T-helper 1 cell treated with Interleukin-12 subunit alpha and Interleukin-12 subunit beta and Interleukin-4 antibody, amounts not matched to agents 30 μg/mL and 1 μg/mL, for 36 hours (primary cell): ENCODE data around the gene RB1.
"Not testable (repeated sequence)": the region's sequence is repeated elsewhere in the genome, so short reads cannot be mapped to it uniquely, and the experiment has no call there.

Experiments used
- H3K27ac Mint-ChIP-seq: one replicate; pipeline ENCODE4 v1.8.0; 2021; ENCODE audit warnings: mild to moderate bottlenecking, mixed read lengths
- H3K27me3 Mint-ChIP-seq: one replicate; pipeline ENCODE4 v1.8.0; 2021; ENCODE audit warnings: low read depth, mixed read lengths
- H3K36me3 Mint-ChIP-seq: one replicate; pipeline ENCODE4 v1.8.0; 2021; ENCODE audit warnings: low read depth, mixed read lengths
- H3K4me1 Mint-ChIP-seq: one replicate; pipeline ENCODE4 v1.8.0; 2021; ENCODE audit warnings: low read depth, mixed read lengths
- H3K4me3 Mint-ChIP-seq: one replicate; pipeline ENCODE4 v1.8.0; 2021; ENCODE audit warnings: mild to moderate bottlenecking, moderate library complexity, mixed read lengths
- H3K9me3 Mint-ChIP-seq: one replicate; pipeline ENCODE4 v1.8.0; 2021; ENCODE audit warnings: mixed read lengths

Gene RB1

GRCh38 chr13:48316826-48317510 is 13.4 kb downstream of the RB1 start:
- peaks cover 7% of the 10 kb centered on the region for H3K9me3 Mint-ChIP-seq
- no peak overlapping the region for H3K27ac Mint-ChIP-seq
- H3K4me1 Mint-ChIP-seq, result peaks cover 16% of the 10 kb centered on the region
- peaks cover 46% of the 10 kb centered on the region for H3K36me3 Mint-ChIP-seq
- H3K27me3 Mint-ChIP-seq, result peaks cover 11% of the 10 kb centered on the region
- no peak overlapping the region for H3K4me3 Mint-ChIP-seq

GRCh38 chr13:48317511-48318376 is 14.2 kb downstream of the RB1 start:
- Mint-ChIP-seq H3K27me3 (peaks cover 12% of the 10 kb centered on the region), H3K4me3 (no peak overlapping the region), H3K27ac (no peak overlapping the region), H3K36me3 (peaks cover 50% of the 10 kb centered on the region), H3K9me3 (peaks cover 15% of the 10 kb centered on the region), H3K4me1 (peaks cover 16% of the 10 kb centered on the region)

- Mint-ChIP-seq H3K4me3 (no peak overlapping the region), H3K36me3 (peaks cover 45% of the 10 kb centered on the region), H3K9me3 (peaks cover 22% of the 10 kb centered on the region), H3K27me3 (peaks cover 12% of the 10 kb centered on the region), H3K4me1 (peaks cover 12% of the 10 kb centered on the region), H3K27ac (no peak overlapping the region)
Observed at GRCh38 chr13:48318377-48318811, 14.8 kb downstream of the RB1 start.

GRCh38 chr13:48318821-48319511 is 15.4 kb downstream of the RB1 start:
- Mint-ChIP-seq H3K36me3 (peaks cover 47% of the 10 kb centered on the region), H3K27me3 (peaks cover 12% of the 10 kb centered on the region), H3K4me3 (peak overlapping the region; percentile 82), H3K4me1 (peaks cover 12% of the 10 kb centered on the region), H3K9me3 (peaks cover 22% of the 10 kb centered on the region), H3K27ac (no peak overlapping the region)

GRCh38 chr13:48319531-48320398 is 16.2 kb downstream of the RB1 start:
- peaks cover 50% of the 10 kb centered on the region for H3K36me3 Mint-ChIP-seq
- H3K27ac Mint-ChIP-seq, result peak overlapping the region; percentile 13
- H3K9me3 Mint-ChIP-seq, result peaks cover 22% of the 10 kb centered on the region
- peaks cover 12% of the 10 kb centered on the region for H3K27me3 Mint-ChIP-seq
- peak overlapping the region; percentile 82 for H3K4me3 Mint-ChIP-seq
- peaks cover 14% of the 10 kb centered on the region for H3K4me1 Mint-ChIP-seq

GRCh38 chr13:48320399-48320790 is 16.8 kb downstream of the RB1 start:
- H3K36me3 Mint-ChIP-seq, result peaks cover 50% of the 10 kb centered on the region
- peaks cover 22% of the 10 kb centered on the region for H3K9me3 Mint-ChIP-seq
- H3K4me1 Mint-ChIP-seq, result peaks cover 14% of the 10 kb centered on the region
- H3K27me3 Mint-ChIP-seq, result peaks cover 12% of the 10 kb centered on the region
- no peak overlapping the region for H3K27ac Mint-ChIP-seq
- H3K4me3 Mint-ChIP-seq, result peak overlapping the region; percentile 82

GRCh38 chr13:48320891-48321510 is 17.4 kb downstream of the RB1 start:
- no peak overlapping the region for H3K27ac Mint-ChIP-seq
- H3K36me3 Mint-ChIP-seq, result peaks cover 46% of the 10 kb centered on the region
- peaks cover 12% of the 10 kb centered on the region for H3K27me3 Mint-ChIP-seq
- peaks cover 22% of the 10 kb centered on the region for H3K9me3 Mint-ChIP-seq
- peaks cover 14% of the 10 kb centered on the region for H3K4me1 Mint-ChIP-seq
- peak overlapping the region; percentile 82 for H3K4me3 Mint-ChIP-seq

- no peak overlapping the region for H3K4me3 Mint-ChIP-seq
- peaks cover 22% of the 10 kb centered on the region for H3K9me3 Mint-ChIP-seq
- no peak overlapping the region for H3K27ac Mint-ChIP-seq
- H3K27me3 Mint-ChIP-seq, result peaks cover 12% of the 10 kb centered on the region
- H3K36me3 Mint-ChIP-seq, result peaks cover 41% of the 10 kb centered on the region
- H3K4me1 Mint-ChIP-seq, result peaks cover 14% of the 10 kb centered on the region
Observed at GRCh38 chr13:48322294-48322693, 18.7 kb downstream of the RB1 start.

GRCh38 chr13:48333976-48334375 is 30.4 kb downstream of the RB1 start:
- no peak overlapping the region for H3K4me3 Mint-ChIP-seq
- H3K36me3 Mint-ChIP-seq, result peaks cover 22% of the 10 kb centered on the region
- no peaks in the 10 kb centered on the region for H3K9me3 Mint-ChIP-seq
- peaks cover 7% of the 10 kb centered on the region for H3K4me1 Mint-ChIP-seq
- H3K27me3 Mint-ChIP-seq, result no peaks in the 10 kb centered on the region
- no peak overlapping the region for H3K27ac Mint-ChIP-seq

- peaks cover 19% of the 10 kb centered on the region for H3K36me3 Mint-ChIP-seq
- peaks cover 7% of the 10 kb centered on the region for H3K4me1 Mint-ChIP-seq
Observed at GRCh38 chr13:48334534-48335127, 31.1 kb downstream of the RB1 start.

GRCh38 chr13:48339198-48339597 is 35.6 kb downstream of the RB1 start:
- H3K4me3 Mint-ChIP-seq, H3K27ac Mint-ChIP-seq, H3K27me3 Mint-ChIP-seq, H3K4me1 Mint-ChIP-seq, H3K9me3 Mint-ChIP-seq: not testable (repeated sequence)
- H3K36me3 Mint-ChIP-seq, result peaks cover 24% of the 10 kb centered on the region

More at GRCh38 chr13:48334534-48335127, 31.1 kb downstream of the RB1 start:
- Mint-ChIP-seq H3K27ac (no peak overlapping the region), H3K4me3 (no peak overlapping the region), H3K27me3 (no peaks in the 10 kb centered on the region), H3K9me3 (no peaks in the 10 kb centered on the region)

GRCh38 chr13:48344264-48344663 is 40.7 kb downstream of the RB1 start:
- Mint-ChIP-seq H3K36me3 (peaks cover 30% of the 10 kb centered on the region), H3K4me1 (peaks cover 13% of the 10 kb centered on the region), H3K9me3 (no peaks in the 10 kb centered on the region), H3K4me3 (no peak overlapping the region), H3K27me3 (no peaks in the 10 kb centered on the region), H3K27ac (no peak overlapping the region)

GRCh38 chr13:48346583-48346982 is 43.0 kb downstream of the RB1 start:
- H3K4me3 Mint-ChIP-seq, result no peak overlapping the region
- H3K27ac Mint-ChIP-seq, result no peak overlapping the region
- H3K36me3 Mint-ChIP-seq, result peaks cover 48% of the 10 kb centered on the region
- H3K4me1 Mint-ChIP-seq, result peaks cover 13% of the 10 kb centered on the region
- no peaks in the 10 kb centered on the region for H3K27me3 Mint-ChIP-seq
- peaks cover 20% of the 10 kb centered on the region for H3K9me3 Mint-ChIP-seq
